Stimulated activated CD8-positive, alpha-beta memory T cell treated with anti-CD3 and anti-CD28 coated beads, Interleukin-7, amount 100 ng/mL, for 4 hours (primary cell): ENCODE measurements around the gene SLC44A1.

Experiments used
- DNase-seq, 2 donors: peaks; one replicate each; pipeline ENCODE4 v3.0.0-alpha.2; 2020; ENCODE audit warnings: low read depth in 2 of 2

Gene SLC44A1

GRCh38 chr9:105273731-105274130, 29.3 kb downstream of the SLC44A1 start:
- no peak for DNase-seq

GRCh38 chr9:105275111-105275510, 30.7 kb downstream of the SLC44A1 start:
- DNase-seq, result no peak

- no peak for DNase-seq
Observed at GRCh38 chr9:105275938-105276337, 31.5 kb downstream of the SLC44A1 start.

- no peak for DNase-seq
Observed at GRCh38 chr9:105278751-105279150, 34.3 kb downstream of the SLC44A1 start.

GRCh38 chr9:105280691-105281090, 36.2 kb downstream of the SLC44A1 start:
- no peak for DNase-seq

GRCh38 chr9:105281272-105281671, 36.8 kb downstream of the SLC44A1 start:
- no peak for DNase-seq

- no peak for DNase-seq
Observed at GRCh38 chr9:105281926-105282325, 37.5 kb downstream of the SLC44A1 start.

- no peak for DNase-seq
Observed at GRCh38 chr9:105282870-105283621, 38.6 kb downstream of the SLC44A1 start.

- no peak for DNase-seq
Observed at GRCh38 chr9:105283795-105284194, 39.3 kb downstream of the SLC44A1 start.

GRCh38 chr9:105284463-105284862, 40.0 kb downstream of the SLC44A1 start:
- DNase-seq, result no peak

GRCh38 chr9:105286098-105286497, 41.6 kb downstream of the SLC44A1 start:
- DNase-seq, result no peak

- DNase-seq, result no peak
Observed at GRCh38 chr9:105289305-105289704, 44.9 kb downstream of the SLC44A1 start.

GRCh38 chr9:105290418-105290817, 46.0 kb downstream of the SLC44A1 start:
- no peak for DNase-seq

GRCh38 chr9:105290954-105291353, 46.5 kb downstream of the SLC44A1 start:
- DNase-seq, result no peak

- no peak for DNase-seq
Observed at GRCh38 chr9:105291422-105291859, 47.0 kb downstream of the SLC44A1 start.

GRCh38 chr9:105291938-105292337, 47.5 kb downstream of the SLC44A1 start:
- DNase-seq, result no peak

GRCh38 chr9:105293408-105293807, 49.0 kb downstream of the SLC44A1 start:
- no peak for DNase-seq

- no peak for DNase-seq
Observed at GRCh38 chr9:105295201-105295550, 50.7 kb downstream of the SLC44A1 start.

- no peak for DNase-seq
Observed at GRCh38 chr9:105295986-105296385, 51.5 kb downstream of the SLC44A1 start.

GRCh38 chr9:105296445-105296844, 52.0 kb downstream of the SLC44A1 start:
- no peak for DNase-seq

- no peak for DNase-seq
Observed at GRCh38 chr9:105296877-105297287, 52.4 kb downstream of the SLC44A1 start.

- DNase-seq, result no peak
Observed at GRCh38 chr9:105297442-105298075, 53.1 kb downstream of the SLC44A1 start.

- no peak for DNase-seq
Observed at GRCh38 chr9:105299190-105299854, 54.9 kb downstream of the SLC44A1 start.
